Cardiac fibroblast (primary cell): ENCODE measurements around the gene NMBR.
A peak's percentile ranks its signal among the peaks of the same experiment; 100 is the strongest.
"Not testable (repeated sequence)": the region's sequence is repeated elsewhere in the genome, so short reads cannot be mapped to it uniquely, and the experiment has no call there.

Experiments
- DNase-seq, 2 donors: peaks; one replicate each; pipeline versions ENCODE4 v3.0.0 to v3.0.0-alpha.2; 2010; ENCODE audit warnings: low read depth in 2 of 2
- H3K4me3 ChIP-seq, 2 donors: replicated peaks in 1 of 2; 1 replicate in 1 of 2; 2 replicates in 1 of 2; pipeline ENCODE4 v1.5.1; 2011; ENCODE audit warnings: low read depth in 2 of 2, low read length in 2 of 2, mild to moderate bottlenecking in 2 of 2, moderate library complexity in 1 of 2
- CTCF ChIP-seq: IDR thresholded peaks from one replicate; pipeline ENCODE4 v1.5.1; 2011; ENCODE audit warnings: low read depth, mild to moderate bottlenecking, low read length, inconsistent platforms

The NMBR gene

DNA sequence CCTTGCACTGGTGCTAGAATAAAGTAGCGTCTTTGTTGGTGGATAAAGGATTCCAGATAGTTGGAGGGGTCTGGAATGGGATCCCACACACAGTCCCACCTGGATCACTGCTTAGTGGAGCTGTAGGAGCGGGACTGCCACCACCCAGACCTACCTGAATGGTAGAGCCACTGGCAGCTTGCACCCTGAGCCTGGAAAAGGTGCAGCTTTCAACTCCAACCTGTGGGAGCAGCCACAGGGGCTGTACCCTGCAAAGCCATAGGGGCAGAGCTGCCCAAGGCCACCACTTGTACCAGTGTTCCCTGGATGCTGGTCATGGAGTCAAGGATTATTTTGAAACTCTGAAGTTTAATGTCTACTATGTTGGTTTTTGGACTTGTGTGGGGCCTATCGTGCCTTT is 27.1 kb upstream of the NMBR start:
- DNase-seq = no peak
- H3K4me3 ChIP-seq = no peak overlapping the region
- TF ChIP-seq CTCF = no peak

DNA sequence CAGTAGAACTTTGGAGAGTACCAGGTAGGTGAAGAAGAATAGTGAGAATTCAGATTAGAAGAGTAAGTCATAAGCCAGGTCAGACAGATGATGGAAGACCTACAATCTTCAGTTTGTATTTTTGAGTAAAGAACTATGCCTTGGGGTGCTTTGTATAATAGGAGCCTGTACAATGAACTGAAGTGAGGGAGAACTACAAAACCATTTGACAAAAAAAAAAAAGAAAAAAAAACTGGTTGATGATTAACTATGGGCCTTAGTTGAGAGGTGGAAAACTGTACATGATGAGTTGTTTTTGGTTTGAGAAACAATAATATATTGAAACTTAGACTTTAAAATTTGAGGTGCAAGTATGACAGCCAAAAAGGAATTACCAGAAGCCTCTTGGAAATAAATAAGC is 25.8 kb upstream of the NMBR start:
- DNase-seq = no peak
- no peak for TF ChIP-seq CTCF
- H3K4me3 ChIP-seq = no peak overlapping the region

DNA sequence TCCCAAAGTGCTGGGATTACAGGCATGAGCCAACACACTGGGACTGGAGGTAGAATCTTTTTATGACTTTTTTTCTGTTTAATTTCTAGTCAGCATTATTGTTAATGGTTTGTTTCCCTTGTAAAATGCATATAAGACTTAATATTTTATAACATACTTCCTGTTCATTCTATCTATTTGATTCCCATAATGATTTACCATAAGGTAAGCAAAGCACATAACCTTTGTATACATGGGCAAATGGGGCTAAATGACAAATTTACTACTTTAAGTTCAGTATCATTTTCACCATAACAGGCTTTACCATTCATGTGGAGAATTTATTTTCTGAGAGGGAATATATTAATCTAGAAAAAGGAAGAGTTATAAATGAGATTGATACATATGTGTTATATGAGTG is 24.4 kb upstream of the NMBR start:
- no peak overlapping the region for H3K4me3 ChIP-seq
- no peak for DNase-seq
- TF ChIP-seq CTCF = no peak

DNA sequence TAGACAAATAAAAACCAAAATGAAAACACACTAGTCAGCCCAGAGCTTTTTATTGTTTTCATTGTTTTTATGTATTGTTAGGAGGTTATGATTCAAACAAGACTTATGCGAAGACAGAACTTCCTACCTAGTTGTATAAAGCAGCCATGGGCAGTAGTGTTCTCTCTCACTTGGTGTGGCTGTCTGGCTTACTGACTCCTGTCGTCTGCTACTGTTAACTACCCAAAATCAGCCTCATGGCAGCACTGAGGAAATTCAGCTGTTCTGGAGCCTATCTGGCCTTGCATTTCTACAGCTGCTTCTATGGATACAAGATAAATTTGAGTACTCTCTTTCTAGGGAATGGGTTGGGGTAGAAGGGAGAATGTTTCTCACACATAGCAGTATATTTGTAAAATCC is 20.6 kb upstream of the NMBR start:
- no peak overlapping the region for H3K4me3 ChIP-seq
- no peak for TF ChIP-seq CTCF
- peak; percentile 40 to 43 for DNase-seq

GRCh38 chr6:142167071-142167470 is 20.1 kb upstream of the NMBR start:
- TF ChIP-seq CTCF = no peak
- H3K4me3 ChIP-seq = no peak overlapping the region
- peak in 1 of 2 donors; percentile 31 for DNase-seq

DNA sequence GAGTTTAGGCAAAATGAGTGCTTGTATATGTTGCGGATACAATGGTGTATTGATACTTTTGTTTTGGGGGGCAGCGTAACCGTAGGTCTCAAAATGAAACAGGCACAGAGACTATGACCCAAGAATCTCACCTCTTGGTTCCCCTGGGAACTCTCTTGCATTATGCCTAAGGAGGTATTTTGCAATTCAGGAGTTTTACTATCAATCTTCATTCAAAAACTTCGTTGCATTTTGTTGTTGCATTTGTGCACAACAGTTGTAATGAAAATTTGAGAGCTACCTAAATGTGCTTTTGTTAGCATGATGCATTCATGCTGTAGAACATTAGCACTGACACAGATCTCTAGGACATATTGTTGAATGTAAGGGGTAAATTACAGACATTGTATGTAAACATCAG is 18.3 kb upstream of the NMBR start:
- DNase-seq = peak; percentile 13 to 19
- no peak overlapping the region for H3K4me3 ChIP-seq
- TF ChIP-seq CTCF = no peak

DNA sequence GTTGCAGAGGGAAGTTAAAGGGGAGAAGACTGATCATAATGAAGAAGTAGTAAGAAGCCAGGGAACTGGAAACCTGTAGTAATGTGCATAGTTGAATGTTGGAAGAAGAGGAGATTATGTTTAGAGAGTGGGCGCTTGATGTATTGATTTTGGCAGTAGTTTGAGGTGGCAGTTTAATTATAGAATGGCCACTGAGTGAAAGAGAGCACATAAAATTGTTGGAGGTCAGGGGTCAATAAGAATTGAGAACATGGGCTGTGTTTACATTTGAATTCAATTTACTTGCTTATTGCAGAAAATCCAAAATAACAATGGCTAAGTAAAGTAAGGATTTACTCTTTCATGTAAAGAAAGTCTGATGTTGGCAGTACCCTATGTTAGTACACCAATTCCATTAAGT is 15.9 kb upstream of the NMBR start:
- DNase-seq = no peak
- no peak overlapping the region for H3K4me3 ChIP-seq
- no peak for TF ChIP-seq CTCF

- DNase-seq, H3K4me3 ChIP-seq: not testable (repeated sequence)
These were observed 9.8 kb upstream of the NMBR start for GRCh38 chr6:142156758-142157068.
